Peyer's patch (tissue), 4 donors: ENCODE data around the gene RNF112. TPM values are rescaled to one million over a fixed set of nuclear protein-coding genes. Genes with fewer than 3 reads are reported as not detected.
"Not testable (repeated sequence)": the region's sequence is repeated elsewhere in the genome, so short reads cannot be mapped to it uniquely, and the experiment has no call there.

ENCODE experiments used
- DNase-seq, 3 donors: peaks; one replicate each; pipeline ENCODE4 v3.0.0-alpha.2; 2017 to 2019
- H3K27ac ChIP-seq, 4 donors: fragments of 200-600 bp; sonication (generic); one replicate each; pipeline ENCODE4 v1.5.1; 2016 to 2019
- H3K27me3 ChIP-seq, 2 donors: fragments of 200-600 bp; sonication (generic); one replicate each; pipeline ENCODE4 v1.5.1; 2019
- H3K36me3 ChIP-seq, 3 donors: fragments of 200-600 bp; sonication (generic); one replicate each; pipeline ENCODE4 v1.5.1; 2016 to 2019
- H3K4me1 ChIP-seq, 4 donors: fragments of 200-600 bp; sonication (generic); one replicate each; pipeline ENCODE4 v1.5.1; 2016 to 2019
- H3K4me3 ChIP-seq, 4 donors: fragments of 200-600 bp; sonication (generic); 1 replicate in 3 of 4; 2 replicates in 1 of 4; pipeline ENCODE4 v1.5.1; 2016 to 2019; ENCODE audit warnings: mild to moderate bottlenecking in 1 of 4
- H3K9me3 ChIP-seq, 4 donors: fragments of 200-600 bp; sonication (generic); one replicate each; pipeline ENCODE4 v1.5.1; 2016 to 2019; ENCODE audit warnings: mild to moderate bottlenecking in 1 of 4
- CTCF ChIP-seq, 6 experiments: fragments of 450-650 bp in 4 of 6; fragments of 200-600 bp in 2 of 6; sonication (generic) in 1 of 6; IDR thresholded peaks; one replicate each; pipeline ENCODE4 v1.5.1; 2017 to 2019; ENCODE audit warnings: antibody characterized with exemption in 6 of 6, mild to moderate bottlenecking in 3 of 6, moderate library complexity in 1 of 6
- POLR2A ChIP-seq, 2 donors: fragments of 450-650 bp; IDR thresholded peaks; one replicate each; pipeline ENCODE4 v1.5.1; 2017; ENCODE audit warnings: antibody characterized with exemption in 2 of 2, mild to moderate bottlenecking in 2 of 2, moderate library complexity in 2 of 2
- total RNA-seq, 4 donors: library from RNA; depleted of rRNA; stranded (reverse); fragments of >200 nt; gene quantifications; one replicate each; pipeline ENCODE4 v1.1.0, GENCODE V29; 2016

The RNF112 gene
- total RNA-seq, 4 donors from 2014 or later, result 1.2 to 47.0 (median 2.0) TPM

GRCh38 chr17:19442731-19443130 lies 31.7 kb downstream of the RNF112 start:
- TF ChIP-seq CTCF (IDR thresholded peaks at IDR 0.05) (no peak), POLR2A (IDR thresholded peaks at IDR 0.05) (no peak)
- H3K4me1 ChIP-seq, result peaks cover 0 to 6% (median 0%) of the 10 kb centered on the region in 4 donors
- no peak for DNase-seq
- H3K27ac ChIP-seq, result no peak overlapping the region
- H3K36me3 ChIP-seq, result no peaks in the 10 kb centered on the region
- H3K4me3 ChIP-seq, result no peak overlapping the region
- peaks cover 0 to 9% (median 0%) of the 10 kb centered on the region in 4 donors for H3K9me3 ChIP-seq
- H3K27me3 ChIP-seq, result no peaks in the 10 kb centered on the region

GRCh38 chr17:19443148-19443547 lies 32.1 kb downstream of the RNF112 start:
- H3K4me1 ChIP-seq, result peaks cover 0 to 10% (median 0%) of the 10 kb centered on the region in 4 donors
- H3K27me3 ChIP-seq, result no peaks in the 10 kb centered on the region
- no peak overlapping the region for H3K4me3 ChIP-seq
- TF ChIP-seq CTCF (IDR thresholded peaks at IDR 0.05) (no peak), POLR2A (IDR thresholded peaks at IDR 0.05) (no peak)
- no peak for DNase-seq
- no peak overlapping the region for H3K27ac ChIP-seq
- no peaks in the 10 kb centered on the region for H3K36me3 ChIP-seq
- H3K9me3 ChIP-seq, result peaks cover 0 to 9% (median 0%) of the 10 kb centered on the region in 4 donors

GRCh38 chr17:19445105-19445504 lies 34.1 kb downstream of the RNF112 start:
- no peak overlapping the region for H3K4me3 ChIP-seq
- H3K36me3 ChIP-seq, result no peaks in the 10 kb centered on the region
- peaks cover 0 to 9% (median 0%) of the 10 kb centered on the region in 4 donors for H3K9me3 ChIP-seq
- peaks cover 0 to 14% (median 0%) of the 10 kb centered on the region in 4 donors for H3K4me1 ChIP-seq
- H3K27me3 ChIP-seq, result no peaks in the 10 kb centered on the region
- no peak overlapping the region for H3K27ac ChIP-seq
- no peak for DNase-seq
- no peak for TF ChIP-seq CTCF (IDR thresholded peaks at IDR 0.05)
- TF ChIP-seq POLR2A (IDR thresholded peaks at IDR 0.05), result no peak

GRCh38 chr17:19446577-19446976 lies 35.5 kb downstream of the RNF112 start:
- not testable (repeated sequence) for H3K36me3 ChIP-seq, H3K9me3 ChIP-seq, DNase-seq, H3K4me3 ChIP-seq, H3K27me3 ChIP-seq
- H3K27ac ChIP-seq, result peak overlapping the region in 1 of 4 donors; percentile 83
- peaks cover 0 to 14% (median 0%) of the 10 kb centered on the region in 4 donors for H3K4me1 ChIP-seq

GRCh38 chr17:19447085-19447583 lies 36.1 kb downstream of the RNF112 start:
- peaks cover 0 to 14% (median 0%) of the 10 kb centered on the region in 4 donors for H3K4me1 ChIP-seq
- peak in 2 of 3 donors; percentile 65 to 87 for DNase-seq
- no peaks in the 10 kb centered on the region for H3K36me3 ChIP-seq
- no peak overlapping the region for H3K4me3 ChIP-seq
- peaks cover 0 to 9% (median 0%) of the 10 kb centered on the region in 4 donors for H3K9me3 ChIP-seq
- no peaks in the 10 kb centered on the region for H3K27me3 ChIP-seq
- H3K27ac ChIP-seq, result peak overlapping the region; percentile 30 to 83 (median 56)
- TF ChIP-seq POLR2A (IDR thresholded peaks at IDR 0.05) (no peak), CTCF (IDR thresholded peaks at IDR 0.05) (peak; percentile 92 to 98 (median 96))

- H3K9me3 ChIP-seq, result no peaks in the 10 kb centered on the region
These were observed 37.6 kb downstream of the RNF112 start for GRCh38 chr17:19448341-19449268.

More at GRCh38 chr17:19448341-19449268, 37.6 kb downstream of the RNF112 start:
- peak in 1 of 3 donors; percentile 52 for DNase-seq
- no peaks in the 10 kb centered on the region for H3K36me3 ChIP-seq
- no peak for TF ChIP-seq CTCF (IDR thresholded peaks at IDR 0.05)
- no peak overlapping the region for H3K4me3 ChIP-seq
- H3K4me1 ChIP-seq, result peaks cover 0 to 14% (median 0%) of the 10 kb centered on the region in 4 donors
- peak overlapping the region; percentile 35 to 83 (median 64) for H3K27ac ChIP-seq
- no peaks in the 10 kb centered on the region for H3K27me3 ChIP-seq
